ENCODE results near the gene SOX5.
"Not testable (repeated sequence)": the region's sequence is repeated elsewhere in the genome, so short reads cannot be mapped to it uniquely, and the experiment has no call there.

The SOX5 gene

DNA sequence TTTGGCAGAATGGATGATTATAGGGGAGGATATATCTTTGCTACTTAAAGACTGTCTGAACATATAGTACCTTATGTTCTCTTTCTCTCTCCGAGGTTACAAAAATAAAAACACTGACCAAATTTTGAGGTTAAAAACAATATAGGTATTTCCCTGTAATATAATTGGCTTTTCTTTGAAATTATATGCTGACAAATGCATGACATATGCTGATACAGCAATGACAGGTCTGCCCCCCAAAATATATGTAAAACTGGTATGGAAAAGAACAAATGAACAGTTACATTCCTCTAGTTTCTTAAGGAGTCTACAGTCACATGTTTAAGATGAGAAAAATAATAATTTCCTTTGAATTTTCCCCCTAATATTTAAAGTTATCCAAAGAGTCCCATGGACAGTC lies 405.7 kb downstream of the SOX5 start:
- no peak for DNase-seq (ENCODE audit: low spot score)

DNA sequence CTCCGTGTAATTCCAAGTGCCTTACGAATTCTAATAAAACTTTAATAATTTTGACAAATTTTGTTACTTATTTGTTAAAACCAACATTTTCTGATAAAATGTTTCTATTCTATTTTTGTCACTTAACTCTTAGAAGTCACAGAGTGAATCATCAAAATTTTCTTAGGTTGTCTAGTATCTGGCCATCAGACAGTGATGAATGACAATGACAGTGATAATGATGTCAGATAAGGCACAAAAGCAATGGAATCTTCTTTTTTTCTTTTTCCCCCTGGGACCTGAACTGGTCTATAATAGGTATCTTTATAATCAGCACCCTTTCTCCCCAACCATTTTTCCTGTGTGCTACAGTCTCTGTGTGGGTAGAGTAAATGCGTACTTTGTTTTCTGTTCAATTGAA lies 407.3 kb downstream of the SOX5 start:
- no peak for DNase-seq (ENCODE audit: low spot score)

GRCh38 chr12:23540572-23540971 lies 408.9 kb downstream of the SOX5 start:
- DNase-seq (ENCODE audit: low spot score) = no peak

DNA sequence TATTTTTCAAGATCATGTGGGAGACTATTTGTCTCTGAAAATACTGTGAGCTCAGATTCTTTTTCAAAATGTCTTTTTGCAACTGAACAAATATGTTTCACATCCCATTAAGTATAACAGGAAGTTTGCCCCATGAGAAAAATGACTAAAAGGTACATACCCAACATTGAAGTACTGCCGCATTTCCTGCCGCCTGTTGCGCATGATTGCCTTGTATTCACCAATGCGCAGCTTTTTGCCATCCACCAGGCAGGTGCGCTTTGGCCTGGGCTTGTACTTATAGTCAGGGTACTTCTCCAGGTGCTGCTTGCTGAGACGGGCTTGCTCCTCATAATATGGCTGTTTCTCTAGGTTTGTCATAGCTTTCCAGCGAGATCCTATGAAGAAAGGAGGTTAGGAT lies 413.2 kb downstream of the SOX5 start:
- no peak for DNase-seq (ENCODE audit: low spot score)

GRCh38 chr12:23535441-23535840 lies 414.0 kb downstream of the SOX5 start:
- no peak for DNase-seq (ENCODE audit: low spot score)

DNA sequence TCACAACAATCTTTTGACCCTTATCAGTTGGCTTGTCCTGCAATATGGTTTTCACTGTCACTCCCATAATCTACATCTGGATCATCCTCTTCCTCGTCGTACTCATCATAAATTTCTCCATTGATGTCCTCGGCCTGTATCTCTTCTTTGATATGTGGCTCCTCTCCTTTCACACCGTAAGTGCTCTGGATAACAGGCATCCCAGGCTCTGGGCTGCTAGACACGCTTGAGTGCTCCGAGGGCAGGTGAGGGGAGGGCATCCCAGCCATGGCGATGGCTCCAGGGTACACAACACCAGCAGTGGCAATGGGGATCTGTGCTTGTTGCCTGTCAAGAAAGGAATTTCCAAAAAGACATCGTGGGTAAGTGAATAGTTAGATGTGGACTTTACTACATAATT lies 415.3 kb downstream of the SOX5 start:
- no peak for DNase-seq (ENCODE audit: low spot score)

- DNase-seq (ENCODE audit: low spot score) = no peak
Measured at GRCh38 chr12:23533699-23534098, 415.8 kb downstream of the SOX5 start.

GRCh38 chr12:23533265-23533664 lies 416.2 kb downstream of the SOX5 start:
- DNase-seq (ENCODE audit: low spot score) = no peak

GRCh38 chr12:23528316-23528715 lies 421.2 kb downstream of the SOX5 start:
- no peak for DNase-seq (ENCODE audit: low spot score)

DNA sequence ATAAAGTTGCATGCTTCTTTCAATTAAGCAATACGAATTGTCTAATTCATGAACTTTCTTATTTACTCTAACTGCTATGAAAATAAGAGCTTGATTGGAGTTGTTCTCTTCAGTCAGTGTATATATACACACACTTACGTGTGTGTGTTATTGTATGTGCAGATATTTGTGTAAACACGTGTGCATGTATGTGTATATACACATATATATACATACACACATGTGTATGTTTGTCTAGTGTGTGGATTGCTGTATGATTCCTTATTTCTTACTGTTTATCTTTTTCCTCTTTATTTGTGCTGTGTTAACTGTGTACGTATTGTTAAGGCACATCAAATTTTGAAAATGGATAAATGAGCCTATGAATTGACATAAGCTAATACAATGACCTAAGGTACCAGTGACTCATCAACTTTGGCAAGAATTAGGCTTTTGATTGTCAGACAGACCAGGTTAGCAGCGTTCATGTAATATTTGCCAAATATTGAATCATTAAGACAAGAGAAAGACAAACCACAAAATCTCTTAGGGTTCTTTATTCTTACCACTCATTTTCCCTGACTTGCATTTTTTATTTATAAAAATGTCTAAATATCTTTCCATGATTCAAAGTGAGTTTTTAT lies 423.9 kb downstream of the SOX5 start:
- no peak for DNase-seq (ENCODE audit: low spot score)

- DNase-seq (ENCODE audit: low spot score) = no peak
Measured at GRCh38 chr12:23523339-23523738, 426.1 kb downstream of the SOX5 start.

DNA sequence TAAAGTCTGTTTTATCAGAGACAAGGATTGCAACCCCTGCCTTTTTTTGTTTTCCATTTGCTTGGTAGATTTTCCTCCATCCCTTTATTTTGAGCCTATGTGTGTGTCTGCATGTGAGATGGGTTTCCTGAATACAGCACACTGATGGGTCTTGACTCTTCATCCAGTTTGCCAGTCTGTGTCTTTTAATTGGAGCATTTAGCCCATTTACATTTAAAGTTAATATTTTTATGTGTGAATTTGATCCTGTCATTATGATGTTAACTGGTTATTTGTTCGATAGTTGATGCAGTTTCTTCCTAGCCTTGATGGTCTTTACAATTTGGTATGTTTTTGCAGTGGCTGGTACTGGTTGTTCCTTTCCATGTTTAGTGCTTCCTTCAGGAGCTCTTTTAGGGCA lies 430.0 kb downstream of the SOX5 start:
- not testable (repeated sequence) for DNase-seq (ENCODE audit: low spot score)

DNA sequence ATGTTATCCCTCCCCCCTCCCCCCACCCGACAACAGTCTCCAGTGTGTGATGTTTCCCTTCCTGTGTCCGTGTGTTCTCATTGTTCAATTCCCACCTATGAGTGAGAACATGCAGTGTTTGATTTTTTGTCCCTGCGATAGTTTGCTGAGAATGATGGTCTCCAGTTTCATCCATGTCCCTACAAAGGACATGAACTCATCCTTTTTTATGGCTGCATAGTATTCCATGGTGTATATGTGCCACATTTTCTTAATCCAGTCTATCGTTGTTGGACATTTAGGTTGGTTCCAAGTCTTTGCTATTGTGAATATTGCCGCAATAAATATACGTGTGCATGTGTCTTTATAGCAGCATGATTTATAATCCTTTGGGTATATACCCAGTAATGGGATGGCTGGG lies 433.7 kb downstream of the SOX5 start:
- DNase-seq (ENCODE audit: low spot score) = not testable (repeated sequence)

DNA sequence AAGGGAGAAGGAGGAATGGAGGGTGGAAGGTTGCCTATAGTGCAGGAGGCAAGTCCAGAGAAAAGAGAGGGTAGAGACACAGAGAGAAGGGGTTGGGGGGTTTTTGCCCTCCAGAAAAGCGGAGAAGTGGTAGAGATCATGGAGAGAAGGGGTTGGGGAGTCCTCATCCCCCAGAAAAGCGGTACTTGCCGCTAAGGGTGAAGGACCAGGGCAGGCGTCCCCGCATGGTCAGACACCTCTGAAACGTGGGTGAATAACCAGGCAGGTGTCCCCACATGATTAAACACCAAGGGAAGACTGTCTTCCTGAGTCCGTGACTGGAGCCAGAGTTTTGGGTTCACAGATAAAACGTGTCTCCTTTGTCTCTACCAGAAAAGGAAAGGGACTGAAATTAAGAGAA lies 439.0 kb downstream of the SOX5 start:
- no peak for DNase-seq (ENCODE audit: low spot score)

DNA sequence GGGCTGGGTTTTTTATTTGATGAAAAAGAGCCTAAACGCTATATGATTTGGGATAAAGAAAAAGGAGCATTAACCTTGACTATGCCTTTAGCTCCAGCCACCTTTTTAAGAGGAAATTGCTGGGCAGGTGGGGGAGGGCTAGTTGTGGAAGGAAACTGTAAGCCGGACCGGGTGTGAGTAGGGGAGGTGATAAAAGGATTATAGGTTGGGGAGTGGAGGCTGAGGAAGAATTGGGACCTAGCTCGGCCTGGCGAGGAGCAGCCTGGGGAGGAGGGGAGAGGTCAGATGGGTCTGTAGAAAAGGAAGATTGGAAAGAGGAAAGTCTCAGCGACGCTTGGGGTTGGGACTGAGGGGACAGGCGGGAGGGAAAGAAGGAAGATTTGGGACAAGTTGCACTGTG lies 439.6 kb downstream of the SOX5 start:
- not testable (repeated sequence) for DNase-seq (ENCODE audit: low spot score)

DNA sequence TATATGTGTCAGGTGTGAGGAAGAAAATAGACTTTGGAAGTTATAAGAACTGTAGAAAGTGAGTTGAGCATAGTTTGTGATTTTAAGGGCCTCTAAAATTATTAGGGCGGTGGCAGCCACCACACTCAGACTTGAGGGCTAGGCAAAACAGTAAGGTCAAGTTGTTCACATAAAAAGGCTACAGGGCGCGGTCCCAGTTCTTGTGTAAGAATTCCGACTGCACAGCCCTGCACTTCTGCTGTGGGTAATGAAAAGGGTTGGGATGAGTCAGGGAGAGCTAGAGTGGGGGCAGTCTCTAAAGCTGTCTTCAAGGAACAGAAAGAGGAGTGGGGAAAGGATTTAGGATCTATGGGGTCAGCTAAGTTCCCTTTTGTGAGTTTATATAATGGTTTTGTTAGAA lies 441.7 kb downstream of the SOX5 start:
- DNase-seq (ENCODE audit: low spot score) = not testable (repeated sequence)

GRCh38 chr12:23505736-23506135 lies 443.7 kb downstream of the SOX5 start:
- DNase-seq (ENCODE audit: low spot score) = not testable (repeated sequence)

DNA sequence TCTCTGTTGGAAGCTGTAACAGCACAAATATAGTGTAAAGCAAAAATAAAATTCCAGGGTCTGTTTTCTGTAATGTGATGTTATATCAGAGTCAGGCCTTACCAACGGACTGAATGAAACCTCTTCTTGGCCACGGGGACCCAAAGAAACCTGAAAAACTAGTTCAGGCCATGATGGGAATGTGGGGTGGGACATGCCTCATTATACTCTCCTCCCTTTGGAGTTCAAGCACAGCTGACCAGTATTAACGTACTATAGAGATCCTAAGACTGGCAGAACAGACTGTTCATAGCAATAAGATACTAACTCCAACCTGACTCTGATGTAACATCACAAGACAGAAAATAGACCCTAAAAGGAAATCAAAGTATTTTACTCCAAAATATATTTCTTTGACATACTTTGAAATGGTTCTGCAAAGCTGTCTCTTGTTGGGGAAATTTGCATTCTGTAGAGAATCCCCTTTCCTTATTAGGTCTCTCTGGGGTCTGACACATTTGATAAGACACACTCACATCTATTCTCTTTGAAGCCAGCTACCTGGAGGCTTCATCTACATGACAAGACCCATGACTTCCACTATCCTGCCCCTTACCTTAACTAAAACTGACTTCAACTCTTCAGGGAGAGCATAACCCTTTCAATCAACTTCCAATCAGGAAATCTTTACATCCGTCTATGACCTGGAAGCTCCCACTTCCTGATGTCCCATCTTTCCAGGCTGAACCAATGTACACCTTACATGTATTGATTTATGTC lies 444.6 kb downstream of the SOX5 start:
- no peak for DNase-seq (ENCODE audit: low spot score)

DNA sequence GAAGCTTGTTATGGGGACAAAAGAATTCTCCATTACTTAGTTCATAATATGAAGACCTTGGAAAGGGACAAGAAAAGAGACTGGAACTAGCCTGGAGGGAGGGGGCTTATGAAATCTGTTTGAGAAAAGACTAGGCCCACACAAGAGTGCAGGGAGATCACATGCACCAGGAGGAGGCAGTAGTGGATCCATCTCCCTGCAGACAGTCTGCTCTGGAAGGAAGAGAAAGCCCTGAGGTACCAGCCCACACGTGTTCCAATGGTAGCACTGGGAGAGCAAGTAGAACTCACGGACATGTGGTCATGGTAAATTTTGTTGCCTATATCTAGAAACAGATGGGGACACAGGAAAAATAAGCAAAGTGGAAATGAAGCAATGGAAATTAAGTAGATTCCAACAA lies 445.4 kb downstream of the SOX5 start:
- DNase-seq (ENCODE audit: low spot score) = no peak

DNA sequence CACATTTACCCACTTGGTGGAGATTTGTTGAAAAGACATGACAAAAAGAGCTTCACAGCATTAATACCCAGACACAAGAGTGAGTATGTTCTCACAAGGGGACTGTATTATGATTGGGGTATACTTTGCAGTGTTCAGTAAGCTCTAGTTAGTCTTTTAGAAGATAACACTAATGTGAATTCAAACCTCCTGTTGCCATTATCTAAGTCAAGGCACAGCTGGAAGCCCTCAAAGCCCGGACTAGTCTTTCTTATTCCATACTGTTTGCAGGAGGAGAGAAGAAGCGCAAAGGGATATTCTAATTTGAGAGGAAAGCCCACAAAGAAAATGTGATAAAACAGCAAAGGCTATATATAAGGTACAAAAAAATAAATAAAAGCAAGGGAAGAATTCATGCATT lies 445.9 kb downstream of the SOX5 start:
- no peak for DNase-seq (ENCODE audit: low spot score)

DNA sequence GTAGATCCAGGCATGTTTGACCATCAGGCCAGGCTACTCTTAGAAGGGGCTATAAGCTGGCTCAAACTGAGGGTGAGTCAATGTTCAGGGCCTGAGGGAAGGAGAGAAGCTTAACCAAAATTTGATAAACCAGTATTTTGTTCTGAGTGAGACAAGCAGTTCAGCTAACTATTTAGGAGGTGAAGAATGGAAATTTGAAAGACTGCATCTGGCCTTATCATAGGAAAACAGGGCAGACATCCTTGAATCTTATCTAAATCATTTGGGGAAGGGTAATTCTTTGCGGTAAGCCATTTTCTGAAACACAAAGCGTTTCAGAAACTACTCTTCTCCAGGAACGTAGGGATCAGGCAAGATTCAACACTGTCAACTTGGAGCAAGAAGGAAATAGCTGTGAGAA lies 447.2 kb downstream of the SOX5 start:
- DNase-seq (ENCODE audit: low spot score) = no peak

DNA sequence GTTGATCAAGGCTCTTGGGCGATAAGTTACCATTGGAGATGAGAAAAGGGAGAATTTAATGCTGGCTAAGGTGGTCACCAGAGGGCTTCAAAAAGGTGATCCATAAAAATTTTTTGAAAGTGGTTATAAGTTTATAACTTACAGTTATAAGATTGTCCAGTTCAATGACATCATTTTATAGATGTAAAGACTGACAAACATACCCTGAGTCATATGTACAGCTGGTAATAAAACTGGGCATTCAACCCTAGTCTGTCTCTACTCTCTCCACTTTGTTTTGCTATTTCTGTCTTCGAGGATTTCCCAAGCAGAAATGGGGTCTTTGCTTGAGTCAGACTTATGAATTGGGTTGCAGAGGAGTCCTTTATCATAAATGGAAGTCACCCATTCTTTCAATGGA lies 454.0 kb downstream of the SOX5 start:
- no peak for DNase-seq (ENCODE audit: low spot score)

DNA sequence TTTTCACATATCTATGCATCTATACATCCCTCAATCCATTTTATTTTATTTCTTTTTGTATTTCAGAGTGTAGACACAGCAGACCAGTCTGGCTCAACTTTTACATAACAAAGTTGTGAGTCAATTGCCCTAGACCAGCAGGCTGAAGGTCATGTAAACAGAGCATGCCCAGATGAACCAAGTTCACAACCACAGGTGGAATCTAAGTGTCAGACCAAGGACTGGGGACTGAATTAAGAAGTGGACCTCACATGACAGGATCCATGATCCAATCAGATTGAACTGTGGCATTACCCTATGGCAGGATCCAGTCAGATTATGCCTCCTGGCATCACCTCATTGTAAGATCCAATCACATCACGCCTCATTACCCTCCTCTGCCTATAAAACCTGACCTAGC lies 455.8 kb downstream of the SOX5 start:
- DNase-seq (ENCODE audit: low spot score) = no peak

DNA sequence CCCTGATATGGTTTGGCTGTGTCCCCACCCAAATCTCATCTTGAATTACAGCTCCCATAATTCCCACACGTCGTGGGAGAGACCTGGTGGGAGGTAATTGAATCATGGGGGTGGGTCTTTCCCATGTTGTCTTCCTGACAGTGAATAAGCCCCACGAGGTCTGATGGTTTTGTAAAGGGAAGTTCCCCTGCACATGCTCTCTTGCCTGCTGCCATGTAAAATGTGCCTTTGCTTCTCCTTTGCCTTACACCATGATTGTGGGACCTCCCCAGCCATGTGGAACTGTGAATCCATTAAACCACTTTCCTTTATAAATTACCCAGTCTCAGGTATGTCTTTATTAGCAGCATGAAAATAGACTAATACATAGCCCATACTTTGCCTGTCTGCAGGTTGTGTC lies 458.4 kb downstream of the SOX5 start:
- DNase-seq (ENCODE audit: low spot score) = not testable (repeated sequence)

All from cerebellar cortex (tissue), 1 donor.